ENCODE measurements around the gene MZB1.

DNA sequence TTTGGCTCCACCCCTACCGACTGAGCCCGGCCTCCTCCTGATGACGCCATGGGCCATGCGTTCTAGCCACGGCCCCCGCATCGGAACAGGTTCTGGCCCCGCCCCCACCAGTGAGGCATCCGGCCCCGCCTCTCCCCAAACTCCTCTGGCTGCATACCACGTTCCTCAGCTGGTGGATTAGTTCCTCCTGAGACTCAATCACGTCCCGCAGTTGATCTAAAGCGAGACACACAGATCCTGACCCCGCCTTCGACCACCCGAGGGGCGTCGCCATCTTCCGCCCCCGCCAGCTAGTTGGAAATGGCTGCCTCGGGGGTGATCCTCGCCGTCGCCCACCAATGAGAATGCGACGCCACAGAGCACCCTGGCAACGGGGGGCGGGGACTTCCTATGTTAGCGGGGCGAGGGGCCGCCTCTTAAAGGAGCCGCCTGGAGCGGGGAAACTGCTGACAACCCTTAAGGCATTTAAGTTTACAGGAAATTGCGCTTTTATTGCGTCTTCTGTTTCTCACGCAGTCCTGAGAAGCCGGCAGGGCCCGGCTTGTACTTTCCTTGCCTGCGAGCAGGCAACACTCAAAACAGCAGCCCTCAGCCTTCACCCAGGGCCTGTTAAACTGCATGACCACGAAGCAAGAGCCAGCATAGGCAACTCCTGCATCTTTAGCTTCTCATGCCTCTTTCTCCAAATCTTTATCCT lies 14.2 kb upstream of the MZB1 start, which contains the start of gene SPATA24:
- TF ChIP-seq CTCF (IDR thresholded peaks at IDR 0.05) (no peak), SMC3 (IDR thresholded peaks at IDR 0.05; ENCODE audit: low read depth, low read length) (no peak), FOXJ3 (CRISPR knock-in tag; IDR thresholded peaks at IDR 0.05) (no peak), USF1 (IDR thresholded peaks at IDR 0.05; ENCODE audit: borderline replicate concordance, low read depth) (no peak), RCOR1 (IDR thresholded peaks at IDR 0.05; ENCODE audit: low read length) (no peak), USF2 (IDR thresholded peaks at IDR 0.05; ENCODE audit: borderline replicate concordance, low read depth, low read length) (no peak), POLR2AphosphoS5 (IDR thresholded peaks at IDR 0.05; ENCODE audit: low read depth, low read length) (no peak), SIN3A (IDR thresholded peaks at IDR 0.05; ENCODE audit: borderline replicate concordance, low read depth, low read length) (0 out of 2 replicates have a peak, but pooled peaks have one; percentile 11), YY1 (IDR thresholded peaks at IDR 0.05; ENCODE audit: low read depth) (peak; percentile 91)
- TF ChIP-seq, protein P1, sequence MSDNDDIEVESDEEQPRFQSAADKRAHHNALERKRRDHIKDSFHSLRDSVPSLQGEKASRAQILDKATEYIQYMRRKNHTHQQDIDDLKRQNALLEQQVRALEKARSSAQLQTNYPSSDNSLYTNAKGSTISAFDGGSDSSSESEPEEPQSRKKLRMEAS (IDR thresholded peaks at IDR 0.05; ENCODE audit: low read depth) = peak; percentile 88; the same call in 1 of the 2 replicates

Data from SK-N-SH (cell line).